GM10248 (cell line): ENCODE data around the gene RALGPS1.

Experiments
- CTCF ChIA-PET: fragments of 300-600 bp; sonication (Branson Sonifier 250); formaldehyde crosslinking; extraction: SDS; loops from one replicate; lab custom pipeline; 2021; ENCODE audit warnings: antibody characterized with exemption; lab: Yijun Ruan, JAX
- POLR2A ChIA-PET: fragments of 350-650 bp; sonication (Branson Sonifier 250); formaldehyde crosslinking; extraction: SDS; loops from one replicate; lab custom pipeline; 2020; ENCODE audit warnings: antibody characterized with exemption; lab: Yijun Ruan, JAX
- DNase-seq: peaks from one replicate; pipeline ENCODE4 v3.0.0; 2012; ENCODE audit errors: extremely low spot score
- CTCF ChIP-seq: IDR thresholded peaks from 2 replicates; pipeline ENCODE4 v1.5.1; 2012; ENCODE audit warnings: mild to moderate bottlenecking, low read depth; ENCODE audit errors: extremely low read depth, missing control alignments, control extremely low read depth

Gene RALGPS1

GRCh38 chr9:127027694-127028093 lies 113.1 kb downstream of the RALGPS1 start:
- DNase-seq = no peak
- CTCF ChIA-PET = no interaction called here
- TF ChIP-seq CTCF = no peak
- POLR2A ChIA-PET = no interaction called here

- ChIA-PET POLR2A (no interaction called here), CTCF (interaction anchor here (1.4 kb wide), 1 partner anchor 25 kb away, joined by 3 read pairs; no protein-coding TSS in a partner anchor)
- TF ChIP-seq CTCF = no peak
- DNase-seq = no peak
Measured at GRCh38 chr9:127029548-127029947, 115.0 kb downstream of the RALGPS1 start.

GRCh38 chr9:127030814-127031740 lies 116.5 kb downstream of the RALGPS1 start:
- POLR2A ChIA-PET = no interaction called here
- DNase-seq = no peak
- CTCF ChIA-PET = interaction anchor here (1.1 to 1.5 kb wide), 3 partner anchors 13 to 70 kb away, joined by 3 read pairs; no protein-coding TSS in a partner anchor
- no peak for TF ChIP-seq CTCF

GRCh38 chr9:127032256-127032655 lies 117.7 kb downstream of the RALGPS1 start:
- TF ChIP-seq CTCF = no peak
- ChIA-PET POLR2A (no interaction called here), CTCF (no interaction called here)
- DNase-seq = no peak

GRCh38 chr9:127033061-127033460 lies 118.5 kb downstream of the RALGPS1 start:
- CTCF ChIA-PET = interaction anchor here (1.6 kb wide), 1 partner anchor 11 kb away, joined by 5 read pairs; no protein-coding TSS in a partner anchor
- no peak for TF ChIP-seq CTCF
- POLR2A ChIA-PET = no interaction called here
- DNase-seq = no peak

- POLR2A ChIA-PET = no interaction called here
- no peak for TF ChIP-seq CTCF
- no peak for DNase-seq
- CTCF ChIA-PET = interaction anchor here (1.3 to 1.6 kb wide), 2 partner anchors 10 to 17 kb away, joined by 5 to 6 read pairs; no protein-coding TSS in a partner anchor
Measured at GRCh38 chr9:127033789-127034188, 119.2 kb downstream of the RALGPS1 start.
